CD14-positive monocyte (primary cell): ENCODE measurements around the gene DAGLA. TPM values are rescaled to one million over a fixed set of nuclear protein-coding genes. Genes with fewer than 3 reads are reported as not detected.

Experiments
- DNase-seq, 3 donors: peaks; one replicate each; pipeline ENCODE4 v3.0.0-alpha.2; 2011 to 2022
- H2AFZ ChIP-seq: 2 replicates; pipeline ENCODE4 v1.6.0; 2012; ENCODE audit warnings: mild to moderate bottlenecking, low read depth, low read length, inconsistent platforms; ENCODE audit not compliant: insufficient read depth, poor library complexity, severe bottlenecking
- H3K27ac ChIP-seq, 2 donors: 1 replicate in 1 of 2; 2 replicates in 1 of 2; pipeline ENCODE4 v1.5.1; 2012 to 2013; ENCODE audit warnings: low read length in 2 of 2, control low read depth in 1 of 2, inconsistent platforms in 1 of 2, low read depth in 1 of 2, mild to moderate bottlenecking in 1 of 2
- H3K27me3 ChIP-seq, 2 donors: one replicate each; pipeline versions ENCODE4 v1.6.0 to v1.6.1; 2011 to 2013; ENCODE audit warnings: low read length in 2 of 2; ENCODE audit not compliant: control insufficient read depth in 2 of 2, insufficient read depth in 2 of 2
- H3K36me3 ChIP-seq, 2 donors: replicated peaks in 1 of 2; 1 replicate in 1 of 2; 2 replicates in 1 of 2; pipeline versions ENCODE4 v1.5.1 to v1.6.1; 2012 to 2013; ENCODE audit warnings: low read length in 2 of 2, control low read depth in 1 of 2, inconsistent platforms in 1 of 2, mild to moderate bottlenecking in 1 of 2; ENCODE audit not compliant: insufficient read depth in 2 of 2, control insufficient read depth in 1 of 2
- H3K4me1 ChIP-seq, 2 donors: 1 replicate in 1 of 2; 2 replicates in 1 of 2; pipeline versions ENCODE4 v1.5.1 to v1.6.1; 2012 to 2013; ENCODE audit warnings: low read length in 2 of 2, control low read depth in 1 of 2, inconsistent platforms in 1 of 2, mild to moderate bottlenecking in 1 of 2, moderate library complexity in 1 of 2; ENCODE audit not compliant: insufficient read depth in 2 of 2, control insufficient read depth in 1 of 2
- H3K4me2 ChIP-seq: replicated peaks from 2 replicates; pipeline ENCODE3; 2012; ENCODE audit warnings: low read length, moderate library complexity, mild to moderate bottlenecking; ENCODE audit not compliant: poor library complexity, severe bottlenecking; ENCODE audit errors: extremely low read depth
- H3K4me3 ChIP-seq, 3 experiments: fragments of 200-600 bp in 1 of 3; sonication (generic) in 1 of 3; replicated peaks in 1 of 3; 1 replicate in 2 of 3; 2 replicates in 1 of 3; pipeline ENCODE4 v1.5.1; 2011 to 2013; ENCODE audit warnings: low read length in 3 of 3, mild to moderate bottlenecking in 3 of 3, control low read depth in 2 of 3, low read depth in 2 of 3, inconsistent platforms in 1 of 3, moderate library complexity in 1 of 3
- H3K79me2 ChIP-seq: 2 replicates; pipeline ENCODE4 v1.6.0; 2012; ENCODE audit warnings: mild to moderate bottlenecking, control low read depth, inconsistent platforms, low read length, moderate library complexity; ENCODE audit not compliant: insufficient read depth
- H3K9ac ChIP-seq: 2 replicates; pipeline ENCODE4 v1.6.0; 2017; ENCODE audit warnings: low read length, mild to moderate bottlenecking; ENCODE audit not compliant: insufficient read depth, poor library complexity, severe bottlenecking
- H3K9me3 ChIP-seq, 2 donors: replicated peaks in 1 of 2; 1 replicate in 1 of 2; 2 replicates in 1 of 2; pipeline versions ENCODE4 v1.5.1 to v1.6.1; 2012 to 2013; ENCODE audit warnings: low read length in 2 of 2, control low read depth in 1 of 2; ENCODE audit not compliant: control insufficient read depth in 1 of 2, insufficient read depth in 1 of 2
- H4K20me1 ChIP-seq: 2 replicates; pipeline ENCODE4 v1.6.0; 2012; ENCODE audit warnings: mild to moderate bottlenecking, low read length, control low read depth, moderate library complexity; ENCODE audit not compliant: insufficient read depth
- H3K27ac Mint-ChIP-seq, 7 donors: one replicate each; pipeline ENCODE4 v1.8.0; 2020; ENCODE audit warnings: mild to moderate bottlenecking in 7 of 7, mixed read lengths in 7 of 7, moderate library complexity in 6 of 7, inconsistent platforms in 2 of 7
- H3K27me3 Mint-ChIP-seq, 3 donors: one replicate each; pipeline ENCODE4 v1.8.0; 2021 to 2022; ENCODE audit warnings: low read depth in 3 of 3, mild to moderate bottlenecking in 3 of 3, mixed read lengths in 3 of 3, moderate library complexity in 3 of 3, inconsistent platforms in 1 of 3
- H3K36me3 Mint-ChIP-seq, 2 donors: one replicate each; pipeline ENCODE4 v1.8.0; 2020; ENCODE audit warnings: mixed read lengths in 2 of 2, inconsistent platforms in 1 of 2, mild to moderate bottlenecking in 1 of 2
- H3K4me1 Mint-ChIP-seq: one replicate; pipeline ENCODE4 v1.8.0; 2020; ENCODE audit warnings: mild to moderate bottlenecking, mixed read lengths
- H3K4me3 Mint-ChIP-seq, 2 donors: one replicate each; pipeline ENCODE4 v1.8.0; 2020; ENCODE audit warnings: mild to moderate bottlenecking in 2 of 2, mixed read lengths in 2 of 2, moderate library complexity in 1 of 2
- H3K9me3 Mint-ChIP-seq, 7 donors: one replicate each; pipeline ENCODE4 v1.8.0; 2020 to 2022; ENCODE audit warnings: mixed read lengths in 7 of 7, mild to moderate bottlenecking in 6 of 7, moderate library complexity in 6 of 7, inconsistent platforms in 2 of 7
- WGBS: methylation state at CpG from one replicate; pipeline ENCODE4 v1.1.5; 2013; ENCODE audit warnings: missing lambda C conversion rate; ENCODE audit not compliant: insufficient coverage; 5-methylcytosine and 5-hydroxymethylcytosine counted together
- intact Hi-C, 2 donors: fragments of 100-400 bp; cut with micrococcal nuclease; formaldehyde crosslinking; loops; one replicate each; pipeline versions ENCODE4 v1.15.0 to v1.15.1; 2023
- polyA plus RNA-seq, 3 donors: library from polyadenylated mRNA; depleted of rRNA in 1 of 3; unstranded in 2 of 3; stranded (reverse) in 1 of 3; fragments of 300-500 nt in 2 of 3; fragments of >200 nt in 1 of 3; fragmentation: Illumina TruSeq in 2 of 3; gene quantifications; 1 replicate in 2 of 3; 2 replicates in 1 of 3; pipeline ENCODE4 v1.2.3, GENCODE V29; 2012 to 2021
- TF ChIP-seq, protein P1 (sequence below): fragments of 200-600 bp; IDR thresholded peaks from one replicate; pipeline ENCODE4 v1.8.0; 2022; ENCODE audit warnings: antibody characterized with exemption, mild to moderate bottlenecking

Gene DAGLA
- polyA plus RNA-seq, 3 donors, result 0.16 to 6.7 (median 0.73) TPM

DNA sequence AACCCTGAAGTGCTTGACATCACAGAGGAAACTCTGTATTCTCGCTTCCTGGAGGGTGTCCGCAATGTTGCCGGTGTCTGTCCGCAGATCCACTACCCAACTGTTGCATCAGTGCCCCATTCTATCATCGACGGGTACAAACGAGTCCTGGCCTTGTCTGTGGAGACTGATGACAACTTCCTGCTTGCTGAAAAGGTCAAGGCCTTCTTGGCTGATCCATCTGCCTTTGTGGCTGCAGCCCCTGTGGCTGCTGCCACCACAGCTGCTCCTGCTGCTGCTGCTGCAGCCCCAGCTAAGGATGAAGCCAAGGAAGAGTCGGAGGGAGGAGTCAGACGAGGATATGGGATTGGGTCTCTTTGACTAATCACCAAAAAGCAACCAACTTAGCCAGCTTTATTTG lies 42.9 kb upstream of the DAGLA start:
- DNase-seq, result no peak
- 58% methylated on average over 7 of the region's 9 CpGs for WGBS
- no peaks in the 10 kb centered on the region for H3K9me3 ChIP-seq
- H3K27ac ChIP-seq, result no peak overlapping the region
- no peak overlapping the region for H3K9ac ChIP-seq
- no peaks in the 10 kb centered on the region for H3K36me3 Mint-ChIP-seq
- H3K27me3 Mint-ChIP-seq, result peaks cover 3 to 13% (median 8%) of the 10 kb centered on the region in 3 donors
- peaks cover 0 to 2% of the 10 kb centered on the region in 2 donors for H3K27me3 ChIP-seq
- H3K79me2 ChIP-seq, result no peaks in the 10 kb centered on the region
- H3K4me1 ChIP-seq, result no peaks in the 10 kb centered on the region
- no peak overlapping the region for H2AFZ ChIP-seq
- peak overlapping the region in 1 of 7 donors; percentile 36 for H3K27ac Mint-ChIP-seq
- H4K20me1 ChIP-seq, result no peaks in the 10 kb centered on the region
- TF ChIP-seq, protein P1, sequence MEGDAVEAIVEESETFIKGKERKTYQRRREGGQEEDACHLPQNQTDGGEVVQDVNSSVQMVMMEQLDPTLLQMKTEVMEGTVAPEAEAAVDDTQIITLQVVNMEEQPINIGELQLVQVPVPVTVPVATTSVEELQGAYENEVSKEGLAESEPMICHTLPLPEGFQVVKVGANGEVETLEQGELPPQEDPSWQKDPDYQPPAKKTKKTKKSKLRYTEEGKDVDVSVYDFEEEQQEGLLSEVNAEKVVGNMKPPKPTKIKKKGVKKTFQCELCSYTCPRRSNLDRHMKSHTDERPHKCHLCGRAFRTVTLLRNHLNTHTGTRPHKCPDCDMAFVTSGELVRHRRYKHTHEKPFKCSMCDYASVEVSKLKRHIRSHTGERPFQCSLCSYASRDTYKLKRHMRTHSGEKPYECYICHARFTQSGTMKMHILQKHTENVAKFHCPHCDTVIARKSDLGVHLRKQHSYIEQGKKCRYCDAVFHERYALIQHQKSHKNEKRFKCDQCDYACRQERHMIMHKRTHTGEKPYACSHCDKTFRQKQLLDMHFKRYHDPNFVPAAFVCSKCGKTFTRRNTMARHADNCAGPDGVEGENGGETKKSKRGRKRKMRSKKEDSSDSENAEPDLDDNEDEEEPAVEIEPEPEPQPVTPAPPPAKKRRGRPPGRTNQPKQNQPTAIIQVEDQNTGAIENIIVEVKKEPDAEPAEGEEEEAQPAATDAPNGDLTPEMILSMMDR, result no peak
- H3K36me3 ChIP-seq, result no peaks in the 10 kb centered on the region
- H3K4me2 ChIP-seq, result no peak overlapping the region
- H3K4me3 ChIP-seq, result no peak overlapping the region
- H3K9me3 Mint-ChIP-seq, result no peaks in the 10 kb centered on the region
- H3K4me1 Mint-ChIP-seq, result no peaks in the 10 kb centered on the region
- intact Hi-C loops, result loop anchor here (5.0 to 10.0 kb wide), 2 partner anchors 152 to 160 kb away; a partner anchor contains a TSS
- H3K4me3 Mint-ChIP-seq, result no peak overlapping the region

DNA sequence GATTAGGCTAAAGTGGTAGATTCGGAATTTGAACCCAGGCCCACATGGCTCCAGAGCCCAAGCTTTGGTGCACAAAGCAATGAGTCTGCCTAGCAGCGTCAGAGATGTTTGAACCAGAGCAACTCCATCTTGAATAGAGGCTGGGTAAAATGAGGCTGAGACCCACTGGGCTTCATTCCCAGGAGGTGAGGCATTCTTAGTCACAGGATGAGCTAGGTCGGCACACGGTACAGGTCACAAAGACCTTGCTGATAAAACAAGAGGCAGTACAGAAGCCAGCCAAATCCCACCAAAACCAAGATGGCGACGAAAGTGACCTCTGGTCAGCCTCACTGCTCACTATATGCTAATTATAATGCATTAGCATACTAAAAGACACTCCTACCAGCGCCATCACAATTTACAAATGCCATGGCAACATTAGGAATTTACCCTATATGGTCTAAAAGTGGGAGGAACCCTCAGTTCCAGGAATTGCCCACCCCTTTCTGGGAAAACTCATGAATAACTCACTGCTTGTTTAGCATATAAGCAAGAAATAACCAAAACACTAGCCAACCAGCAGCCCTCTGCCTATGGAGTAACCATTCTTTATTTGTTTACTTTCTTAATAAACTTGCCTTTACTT lies 40.3 kb upstream of the DAGLA start:
- Histone ChIP-seq H3K27me3 (no peaks in the 10 kb centered on the region), H3K27ac (no peak overlapping the region), H3K9me3 (no peaks in the 10 kb centered on the region), H2AFZ (no peak overlapping the region), H4K20me1 (no peaks in the 10 kb centered on the region), H3K4me2 (no peak overlapping the region), H3K36me3 (no peaks in the 10 kb centered on the region), H3K9ac (no peak overlapping the region), H3K79me2 (no peaks in the 10 kb centered on the region), H3K4me3 (no peak overlapping the region), H3K4me1 (no peaks in the 10 kb centered on the region)
- DNase-seq, result no peak
- intact Hi-C loops, result loop anchor here (5.0 to 10.0 kb wide), 2 partner anchors 155 to 163 kb away; a partner anchor contains a TSS
- Mint-ChIP-seq H3K27ac (no peak overlapping the region), H3K4me1 (peaks cover under 1% of the 10 kb centered on the region), H3K27me3 (peaks cover 5 to 16% (median 10%) of the 10 kb centered on the region in 3 donors), H3K9me3 (no peaks in the 10 kb centered on the region), H3K36me3 (no peaks in the 10 kb centered on the region), H3K4me3 (no peak overlapping the region)
- TF ChIP-seq, protein P1, result no peak
- WGBS, result 95% methylated on average over 3 of the region's 7 CpGs
